HepG2 (cell line): ENCODE measurements around the gene EEFSEC. TPM values are rescaled to one million over a fixed set of nuclear protein-coding genes. Genes with fewer than 3 reads are reported as not detected.
A peak's percentile ranks its signal among the peaks of the same experiment; 100 is the strongest.

Experiments used
- CREM ChIP-seq, 2 experiments: sonication (generic) in 1 of 2; formaldehyde crosslinking in 1 of 2; IDR thresholded peaks; 2 replicates each; pipeline versions ENCODE4 v1.4.0 to v1.6.1; 2016 to 2020; ENCODE audit warnings: antibody characterized with exemption in 1 of 2, mild to moderate bottlenecking in 1 of 2, missing genetic modification reagents in 1 of 2
- ELF4 ChIP-seq: sonication (generic); formaldehyde crosslinking; IDR thresholded peaks from 2 replicates; pipeline ENCODE4 v1.5.0; 2020; ENCODE audit warnings: missing genetic modification reagents, mild to moderate bottlenecking, moderate library complexity, borderline replicate concordance
- FOXK1 ChIP-seq: sonication (generic); formaldehyde crosslinking; IDR thresholded peaks from 2 replicates; pipeline ENCODE4 v1.4.0; 2020; ENCODE audit warnings: low read depth, missing genetic modification reagents, borderline replicate concordance
- HMG20B ChIP-seq: conservative IDR thresholded peaks from 2 replicates; pipeline ENCODE4 v1.6.1; 2016; ENCODE audit warnings: missing genetic modification reagents, missing compliant biosample characterization
- MEIS2 ChIP-seq: sonication (generic); formaldehyde crosslinking; IDR thresholded peaks from 2 replicates; pipeline ENCODE4 v1.9.0; 2021; ENCODE audit warnings: mild to moderate bottlenecking, missing genetic modification reagents
- MIER3 ChIP-seq: IDR thresholded peaks from 2 replicates; pipeline ENCODE4 v1.6.1; 2016; ENCODE audit warnings: missing compliant biosample characterization, borderline replicate concordance
- NR2F6 ChIP-seq, 2 experiments: IDR thresholded peaks; 2 replicates each; pipeline ENCODE4 v1.6.1; 2016; ENCODE audit warnings: antibody characterized with exemption in 1 of 2, mild to moderate bottlenecking in 1 of 2
- PITX1 ChIP-seq: sonication (generic); formaldehyde crosslinking; IDR thresholded peaks from 2 replicates; pipeline ENCODE4 v1.5.1; 2020; ENCODE audit warnings: mild to moderate bottlenecking, missing genetic modification reagents
- RFXANK ChIP-seq: IDR thresholded peaks from 2 replicates; pipeline ENCODE4 v1.6.1; 2016
- SIX4 ChIP-seq: sonication (generic); formaldehyde crosslinking; IDR thresholded peaks from 2 replicates; pipeline ENCODE4 v1.4.0; 2020; ENCODE audit warnings: missing genetic modification reagents
- SMAD1 ChIP-seq: sonication (generic); formaldehyde crosslinking; IDR thresholded peaks from 2 replicates; pipeline ENCODE4 v1.4.0; 2020; ENCODE audit warnings: missing genetic modification reagents, low read depth, mild to moderate bottlenecking, borderline replicate concordance
- SNRNP70 ChIP-seq: fragments of 200-400 bp; formaldehyde crosslinking; IDR thresholded peaks from 2 replicates; pipeline ENCODE4 v1.6.1; 2017; ENCODE audit warnings: mild to moderate bottlenecking, low read depth, low read length, moderate library complexity
- SOX5 ChIP-seq: IDR thresholded peaks from 2 replicates; pipeline ENCODE4 v1.6.1; 2016; ENCODE audit warnings: borderline replicate concordance
- ZEB1 ChIP-seq: IDR thresholded peaks from 2 replicates; pipeline ENCODE4 v1.6.1; 2012; ENCODE audit warnings: mild to moderate bottlenecking, low read depth, inconsistent platforms; ENCODE audit not compliant: insufficient replicate concordance
- ZNF530 ChIP-seq: sonication (generic); formaldehyde crosslinking; IDR thresholded peaks from 2 replicates; pipeline ENCODE4 v1.5.0; 2020; ENCODE audit warnings: low read depth, mild to moderate bottlenecking, missing genetic modification reagents
- ZNF549 ChIP-seq: sonication (generic); formaldehyde crosslinking; IDR thresholded peaks from 2 replicates; pipeline ENCODE4 v1.5.0; 2020; ENCODE audit warnings: missing genetic modification reagents
- ZNF678 ChIP-seq: sonication (generic); formaldehyde crosslinking; IDR thresholded peaks from 2 replicates; pipeline ENCODE4 v1.4.0; 2020; ENCODE audit warnings: mild to moderate bottlenecking, missing genetic modification reagents
- polyA plus RNA-seq, 8 experiments: library from polyadenylated mRNA; depleted of rRNA in 3 of 8; stranded (reverse) in 7 of 8; unstranded in 1 of 8; fragments of >200 nt; fragmentation: Illumina TruSeq in 4 of 8; extraction: Trizol in 4 of 8; gene quantifications; 2 replicates each; pipeline versions ENCODE4 v1.2.1 to v1.2.3, GENCODE V29; 2011 to 2016; ENCODE audit warnings: low read depth in 4 of 8, missing spikeins in 1 of 8, mixed read lengths in 1 of 8; ENCODE audit not compliant: insufficient read depth in 1 of 8
- total RNA-seq, 5 experiments: library from RNA; depleted of rRNA; stranded (reverse); fragments of >200 nt; fragmentation: Illumina TruSeq; extraction: Trizol; gene quantifications; 2 replicates each; pipeline ENCODE4 v1.2.3, GENCODE V29; 2016; ENCODE audit warnings: low read depth in 1 of 5
- TF ChIP-seq, protein P1 (sequence below): sonication (generic); formaldehyde crosslinking; IDR thresholded peaks from 2 replicates; pipeline ENCODE4 v1.4.0; 2020; ENCODE audit warnings: missing genetic modification reagents
- TF ChIP-seq, protein P2 (sequence below): sonication (generic); formaldehyde crosslinking; IDR thresholded peaks from 2 replicates; pipeline ENCODE4 v1.5.0; 2020; ENCODE audit warnings: missing genetic modification reagents, mild to moderate bottlenecking, borderline replicate concordance
- TF ChIP-seq, protein P3 (sequence below): sonication (generic); IDR thresholded peaks from 2 replicates; pipeline ENCODE4 v1.6.1; 2016; ENCODE audit warnings: low read depth, borderline replicate concordance
- TF ChIP-seq, protein P4 (sequence below): sonication (generic); formaldehyde crosslinking; IDR thresholded peaks from 2 replicates; pipeline ENCODE4 v1.8.1; 2023; ENCODE audit warnings: missing genetic modification reagents, inconsistent platforms, borderline replicate concordance
- TF ChIP-seq, protein P5 (sequence below): sonication (generic); formaldehyde crosslinking; conservative IDR thresholded peaks from 2 replicates; pipeline ENCODE4 v1.4.0; 2020; ENCODE audit warnings: missing genetic modification reagents

EEFSEC gene
- total and polyA plus RNA-seq, 2 of the 13 experiments (the other 11 are each of a cell fraction or from before 2014, with no cell fraction given): 6.4 to 24.2 TPM

DNA sequence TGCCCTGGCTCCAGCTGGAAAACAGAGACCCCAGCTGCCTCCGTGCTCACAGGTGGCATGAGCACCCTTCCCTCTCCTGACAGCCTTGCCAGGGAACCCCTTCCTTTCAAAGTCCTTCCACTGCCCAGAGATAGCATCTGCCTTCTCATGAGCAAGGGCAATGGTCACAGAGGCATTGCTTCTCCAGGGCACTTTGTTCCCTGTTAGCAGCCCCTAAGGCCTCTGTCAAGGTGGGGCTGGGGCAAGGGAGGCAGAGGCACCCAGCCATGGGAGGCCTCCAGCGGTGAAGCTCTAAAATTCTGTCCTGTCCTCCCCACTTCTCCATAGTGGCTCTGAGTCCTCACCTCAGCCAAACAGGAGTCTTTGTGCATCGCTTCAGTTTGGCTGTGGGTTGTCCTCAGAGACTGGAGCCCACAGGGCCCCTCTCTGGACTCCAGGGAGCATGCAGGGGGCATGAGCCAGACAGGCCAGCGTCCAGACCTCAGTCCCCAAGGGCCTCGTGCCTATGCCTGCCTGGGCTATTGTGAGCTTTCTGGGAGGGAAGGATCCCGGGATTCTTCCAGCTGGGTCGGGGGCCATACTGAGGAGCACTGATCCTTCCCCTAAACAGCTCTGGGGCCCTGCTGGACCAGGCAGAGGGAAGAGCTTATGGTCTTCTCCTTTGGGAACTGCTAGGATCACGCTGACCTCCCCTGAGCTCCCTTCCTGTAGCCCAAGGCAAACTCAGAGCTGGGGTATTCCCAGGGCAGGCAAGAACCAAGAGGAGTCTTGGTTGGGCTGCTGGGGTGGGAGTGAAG is 206.8 kb downstream of the EEFSEC start (continued):
- no peak for TF ChIP-seq SIX4 (CRISPR knock-in tag)
- TF ChIP-seq ZEB1: no peak
- no peak for TF ChIP-seq CREM (IDR thresholded peaks at IDR 0.05)
- TF ChIP-seq CREM (CRISPR knock-in tag; IDR thresholded peaks at IDR 0.05): no peak
- no peak for TF ChIP-seq ZNF530 (CRISPR knock-in tag)
- TF ChIP-seq SOX5: no peak
- no peak for TF ChIP-seq MEIS2
- TF ChIP-seq, protein P1, sequence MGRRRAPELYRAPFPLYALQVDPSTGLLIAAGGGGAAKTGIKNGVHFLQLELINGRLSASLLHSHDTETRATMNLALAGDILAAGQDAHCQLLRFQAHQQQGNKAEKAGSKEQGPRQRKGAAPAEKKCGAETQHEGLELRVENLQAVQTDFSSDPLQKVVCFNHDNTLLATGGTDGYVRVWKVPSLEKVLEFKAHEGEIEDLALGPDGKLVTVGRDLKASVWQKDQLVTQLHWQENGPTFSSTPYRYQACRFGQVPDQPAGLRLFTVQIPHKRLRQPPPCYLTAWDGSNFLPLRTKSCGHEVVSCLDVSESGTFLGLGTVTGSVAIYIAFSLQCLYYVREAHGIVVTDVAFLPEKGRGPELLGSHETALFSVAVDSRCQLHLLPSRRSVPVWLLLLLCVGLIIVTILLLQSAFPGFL (CRISPR knock-in tag): no peak
- no peak for TF ChIP-seq SNRNP70
- TF ChIP-seq MIER3 (CRISPR knock-in tag): no peak
- TF ChIP-seq RFXANK (CRISPR knock-in tag): no peak
- no peak for TF ChIP-seq HMG20B (CRISPR knock-in tag)
- no peak for TF ChIP-seq NR2F6 (IDR thresholded peaks at IDR 0.05)
- no peak for TF ChIP-seq NR2F6 (CRISPR knock-in tag; IDR thresholded peaks at IDR 0.05)
- TF ChIP-seq, protein P2, sequence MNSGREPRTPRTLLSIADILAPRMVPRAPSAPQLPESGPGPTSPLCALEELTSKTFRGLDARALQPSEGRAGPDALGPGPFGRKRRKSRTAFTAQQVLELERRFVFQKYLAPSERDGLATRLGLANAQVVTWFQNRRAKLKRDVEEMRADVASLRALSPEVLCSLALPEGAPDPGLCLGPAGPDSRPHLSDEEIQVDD (CRISPR knock-in tag): no peak
- TF ChIP-seq, protein P3, sequence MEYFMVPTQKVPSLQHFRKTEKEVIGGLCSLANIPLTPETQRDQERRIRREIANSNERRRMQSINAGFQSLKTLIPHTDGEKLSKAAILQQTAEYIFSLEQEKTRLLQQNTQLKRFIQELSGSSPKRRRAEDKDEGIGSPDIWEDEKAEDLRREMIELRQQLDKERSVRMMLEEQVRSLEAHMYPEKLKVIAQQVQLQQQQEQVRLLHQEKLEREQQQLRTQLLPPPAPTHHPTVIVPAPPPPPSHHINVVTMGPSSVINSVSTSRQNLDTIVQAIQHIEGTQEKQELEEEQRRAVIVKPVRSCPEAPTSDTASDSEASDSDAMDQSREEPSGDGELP: no peak
- TF ChIP-seq FOXK1 (CRISPR knock-in tag): no peak
- no peak for TF ChIP-seq ZNF549 (CRISPR knock-in tag)
- TF ChIP-seq SMAD1 (CRISPR knock-in tag): no peak
- no peak for TF ChIP-seq ELF4 (CRISPR knock-in tag)
- TF ChIP-seq ZNF678 (CRISPR knock-in tag): no peak
- TF ChIP-seq, protein P4, sequence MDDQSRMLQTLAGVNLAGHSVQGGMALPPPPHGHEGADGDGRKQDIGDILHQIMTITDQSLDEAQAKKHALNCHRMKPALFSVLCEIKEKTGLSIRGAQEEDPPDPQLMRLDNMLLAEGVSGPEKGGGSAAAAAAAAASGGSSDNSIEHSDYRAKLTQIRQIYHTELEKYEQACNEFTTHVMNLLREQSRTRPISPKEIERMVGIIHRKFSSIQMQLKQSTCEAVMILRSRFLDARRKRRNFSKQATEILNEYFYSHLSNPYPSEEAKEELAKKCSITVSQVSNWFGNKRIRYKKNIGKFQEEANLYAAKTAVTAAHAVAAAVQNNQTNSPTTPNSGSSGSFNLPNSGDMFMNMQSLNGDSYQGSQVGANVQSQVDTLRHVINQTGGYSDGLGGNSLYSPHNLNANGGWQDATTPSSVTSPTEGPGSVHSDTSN: no peak
- 0 out of 2 replicates have a peak, but pooled peaks have one; percentile 7 for TF ChIP-seq PITX1 (CRISPR knock-in tag)
- TF ChIP-seq, protein P5, sequence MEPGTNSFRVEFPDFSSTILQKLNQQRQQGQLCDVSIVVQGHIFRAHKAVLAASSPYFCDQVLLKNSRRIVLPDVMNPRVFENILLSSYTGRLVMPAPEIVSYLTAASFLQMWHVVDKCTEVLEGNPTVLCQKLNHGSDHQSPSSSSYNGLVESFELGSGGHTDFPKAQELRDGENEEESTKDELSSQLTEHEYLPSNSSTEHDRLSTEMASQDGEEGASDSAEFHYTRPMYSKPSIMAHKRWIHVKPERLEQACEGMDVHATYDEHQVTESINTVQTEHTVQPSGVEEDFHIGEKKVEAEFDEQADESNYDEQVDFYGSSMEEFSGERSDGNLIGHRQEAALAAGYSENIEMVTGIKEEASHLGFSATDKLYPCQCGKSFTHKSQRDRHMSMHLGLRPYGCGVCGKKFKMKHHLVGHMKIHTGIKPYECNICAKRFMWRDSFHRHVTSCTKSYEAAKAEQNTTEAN: no peak
